Testis (tissue), 3 donors: ENCODE results near the gene TLE5. TPM values are rescaled to one million over a fixed set of nuclear protein-coding genes. Genes with fewer than 3 reads are reported as not detected.

Experiments used
- DNase-seq: peaks from one replicate; pipeline ENCODE4 v3.0.0-alpha.2; 2019
- H3K27ac ChIP-seq, 2 donors: fragments of 200-600 bp; sonication (generic); one replicate each; pipeline ENCODE4 v1.5.1; 2019
- H3K27me3 ChIP-seq: fragments of 200-600 bp; sonication (generic); one replicate; pipeline ENCODE4 v1.5.1; 2019
- H3K36me3 ChIP-seq: fragments of 200-600 bp; sonication (generic); one replicate; pipeline ENCODE4 v1.5.1; 2017; ENCODE audit warnings: low read depth; ENCODE audit errors: missing control alignments
- H3K4me1 ChIP-seq: fragments of 200-600 bp; sonication (generic); one replicate; pipeline ENCODE4 v1.5.1; 2019
- H3K4me3 ChIP-seq, 2 donors: fragments of 200-600 bp; sonication (generic); one replicate each; pipeline ENCODE4 v1.5.1; 2017 to 2019
- H3K9me3 ChIP-seq: fragments of 200-600 bp; sonication (generic); one replicate; pipeline ENCODE4 v1.5.1; 2017
- CTCF ChIP-seq, 3 experiments: fragments of 450-650 bp in 2 of 3; fragments of 200-600 bp in 1 of 3; sonication (generic) in 1 of 3; IDR thresholded peaks; one replicate each; pipeline ENCODE4 v1.5.1; 2016 to 2019; ENCODE audit warnings: antibody characterized with exemption in 3 of 3, mild to moderate bottlenecking in 2 of 3, moderate library complexity in 1 of 3
- POLR2A ChIP-seq: fragments of 450-650 bp; IDR thresholded peaks from one replicate; pipeline ENCODE4 v1.6.1; 2017; ENCODE audit warnings: antibody characterized with exemption, mild to moderate bottlenecking, moderate library complexity
- WGBS, 2 donors: methylation state at CpG; one replicate each; pipeline ENCODE4 v1.1.5; 2018; 5-methylcytosine and 5-hydroxymethylcytosine counted together
- intact Hi-C: fragments of 100-400 bp; cut with DNase I; formaldehyde crosslinking; loops from one replicate; pipeline ENCODE4 v1.15.1; 2023; ENCODE audit warnings: low total_unique reads
- polyA plus RNA-seq: library from polyadenylated mRNA; stranded (reverse); fragments of 350-450 nt; fragmentation: Illumina TruSeq; extraction: RNeasy Lipid Tissue Mini Kit (QIAGEN cat#74804); gene quantifications from one replicate; pipeline ENCODE4 v1.2.3, GENCODE V29; 2014; ENCODE audit warnings: low read depth, low replicate concordance; ENCODE audit not compliant: insufficient read depth
- total RNA-seq, 2 donors: library from RNA; depleted of rRNA; stranded (reverse); fragments of >200 nt; gene quantifications; one replicate each; pipeline ENCODE4 v1.2.3, GENCODE V29; 2016

The TLE5 gene
- total and polyA plus RNA-seq, 3 donors from 2014 or later, result 314 to 539 (median 354) TPM

GRCh38 chr19:3004522-3004921 is 57.8 kb downstream of the TLE5 start:
- intact Hi-C loops, result no loop called here
- 96 to 99% methylated on average over 4 of the region's 4 CpGs for WGBS, 2 donors
- no peak overlapping the region for H3K27ac ChIP-seq

GRCh38 chr19:3003046-3003445 is 59.2 kb downstream of the TLE5 start:
- no peaks in the 10 kb centered on the region for H3K36me3 ChIP-seq
- H3K4me1 ChIP-seq, result peaks cover 3% of the 10 kb centered on the region
- TF ChIP-seq POLR2A, result no peak
- no peak for TF ChIP-seq CTCF (IDR thresholded peaks at IDR 0.05)
- H3K9me3 ChIP-seq, result no peaks in the 10 kb centered on the region
- 67 to 79% methylated on average over 6 to 7 of the region's 7 CpGs for WGBS, 2 donors
- intact Hi-C loops, result no loop called here
- peak; percentile 81 for DNase-seq
- H3K27me3 ChIP-seq, result no peaks in the 10 kb centered on the region
- no peak overlapping the region for H3K4me3 ChIP-seq
- no peak overlapping the region for H3K27ac ChIP-seq

More at GRCh38 chr19:3004522-3004921, 57.8 kb downstream of the TLE5 start:
- Histone ChIP-seq H3K36me3 (no peaks in the 10 kb centered on the region), H3K9me3 (no peaks in the 10 kb centered on the region), H3K4me1 (peaks cover 5% of the 10 kb centered on the region), H3K4me3 (no peak overlapping the region), H3K27me3 (no peaks in the 10 kb centered on the region)
- no peak for TF ChIP-seq POLR2A
- no peak for TF ChIP-seq CTCF (IDR thresholded peaks at IDR 0.05)
- DNase-seq, result no peak

Other genes starting within 250 kb of the TLE5 start
- 1 to 10 TPM; 9.3 to 9.4 TPM for gene ZNF554, start 242.6 kb downstream of the TLE5 start, total RNA-seq
- gene ZNF554, start 242.6 kb downstream of the TLE5 start, polyA plus RNA-seq, result 6.9 TPM
- gene ZNF555, start 221.0 kb downstream of the TLE5 start, total RNA-seq, result 1 to 10 TPM; 7.1 to 8.5 TPM
- 7.2 TPM for gene ZNF555, start 221.0 kb downstream of the TLE5 start, polyA plus RNA-seq
- 1 to 10 TPM; 2.3 to 2.4 TPM for gene ZNF556, start 195.2 kb downstream of the TLE5 start, total RNA-seq
- gene ZNF556, start 195.2 kb downstream of the TLE5 start, polyA plus RNA-seq, result 1.9 TPM
- 10 to 100 TPM; 21.9 to 27.0 TPM for gene ZNF57, start 161.6 kb downstream of the TLE5 start, total RNA-seq
- 26.4 TPM for gene ZNF57, start 161.6 kb downstream of the TLE5 start, polyA plus RNA-seq
- 10 to 100 TPM in 1 of 2 donors, 1 to 10 TPM in 1; 4.8 to 10.7 TPM for gene ZNF77, start 117.5 kb downstream of the TLE5 start, total RNA-seq
- 5.6 TPM for gene ZNF77, start 117.5 kb downstream of the TLE5 start, polyA plus RNA-seq
- gene TLE6, start 84.9 kb downstream of the TLE5 start, total RNA-seq, result 10 to 100 TPM in 1 of 2 donors, 1 to 10 TPM in 1; 9.1 to 12.5 TPM
- gene TLE6, start 84.9 kb downstream of the TLE5 start, polyA plus RNA-seq, result 8.1 TPM
- 10 to 100 TPM; 70.5 to 76.6 TPM for gene TLE2, start 33.2 kb downstream of the TLE5 start, total RNA-seq
- gene TLE2, start 33.2 kb downstream of the TLE5 start, polyA plus RNA-seq, result 30.2 TPM
- gene GNA11, start 31.9 kb upstream of the TLE5 start, total RNA-seq, result 100 to 1,000 TPM; 113 to 122 TPM
- 125 TPM for gene GNA11, start 31.9 kb upstream of the TLE5 start, polyA plus RNA-seq
- 1 to 10 TPM; 2.5 to 3.6 TPM for gene GNA15, start 73.5 kb upstream of the TLE5 start, total RNA-seq
- gene GNA15, start 73.5 kb upstream of the TLE5 start, polyA plus RNA-seq, result 4.0 TPM
- gene S1PR4, start 116.3 kb upstream of the TLE5 start, total RNA-seq, result under 1 TPM; 0.39 to 0.81 TPM
- 0.61 TPM for gene S1PR4, start 116.3 kb upstream of the TLE5 start, polyA plus RNA-seq
- gene NCLN, start 123.4 kb upstream of the TLE5 start, total RNA-seq, result 10 to 100 TPM; 65.3 to 65.5 TPM
- gene NCLN, start 123.4 kb upstream of the TLE5 start, polyA plus RNA-seq, result 50.2 TPM
- 1 to 10 TPM; 3.1 to 8.7 TPM for gene CELF5, start 162.2 kb upstream of the TLE5 start, total RNA-seq
- gene CELF5, start 162.2 kb upstream of the TLE5 start, polyA plus RNA-seq, result 6.6 TPM